OCI-LY7 (cell line): ENCODE measurements around the gene PDCD11.

Experiments used
- EZH2phosphoT487 ChIP-seq: fragments of 200-600 bp; sonication (generic); IDR thresholded peaks from 2 replicates; pipeline ENCODE4 v1.6.1; 2018; ENCODE audit warnings: low read depth, borderline replicate concordance, mild to moderate bottlenecking, mixed run types, antibody characterized with exemption, low read length, moderate library complexity, mixed read lengths
- TF ChIP-seq, protein P1 (sequence below): fragments of 200-600 bp; sonication (generic); conservative IDR thresholded peaks from 2 replicates; pipeline ENCODE4 v1.5.1; 2014; ENCODE audit warnings: mild to moderate bottlenecking, antibody characterized with exemption, low read length, moderate library complexity, mixed read lengths

DNA sequence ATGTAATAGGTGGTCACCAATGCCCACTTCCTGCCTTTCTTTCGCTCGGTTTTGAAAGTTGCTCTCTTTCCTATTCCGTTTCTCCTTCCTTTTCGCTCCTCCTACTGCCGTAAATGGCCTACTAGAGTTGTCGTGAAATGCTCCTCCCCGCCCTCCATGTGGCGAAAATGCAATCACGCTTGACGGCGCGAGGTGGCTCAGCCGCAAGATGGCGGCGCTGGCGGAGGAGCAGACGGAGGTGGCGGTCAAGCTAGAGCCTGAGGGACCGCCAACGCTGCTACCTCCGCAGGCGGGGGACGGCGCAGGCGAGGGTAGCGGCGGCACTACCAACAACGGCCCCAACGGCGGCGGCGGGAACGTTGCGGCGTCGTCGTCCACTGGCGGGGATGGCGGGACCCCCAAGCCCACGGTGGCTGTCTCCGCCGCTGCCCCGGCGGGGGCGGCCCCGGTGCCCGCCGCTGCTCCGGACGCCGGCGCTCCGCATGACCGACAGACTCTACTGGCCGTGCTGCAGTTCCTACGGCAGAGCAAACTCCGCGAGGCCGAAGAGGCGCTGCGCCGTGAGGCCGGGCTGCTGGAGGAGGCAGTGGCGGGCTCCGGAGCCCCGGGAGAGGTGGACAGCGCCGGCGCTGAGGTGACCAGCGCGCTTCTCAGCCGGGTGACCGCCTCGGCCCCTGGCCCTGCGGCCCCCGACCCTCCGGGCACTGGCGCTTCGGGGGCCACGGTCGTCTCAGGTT lies 28.5 kb upstream of the PDCD11 start, which contains the start of gene TAF5:
- TF ChIP-seq, protein P1, sequence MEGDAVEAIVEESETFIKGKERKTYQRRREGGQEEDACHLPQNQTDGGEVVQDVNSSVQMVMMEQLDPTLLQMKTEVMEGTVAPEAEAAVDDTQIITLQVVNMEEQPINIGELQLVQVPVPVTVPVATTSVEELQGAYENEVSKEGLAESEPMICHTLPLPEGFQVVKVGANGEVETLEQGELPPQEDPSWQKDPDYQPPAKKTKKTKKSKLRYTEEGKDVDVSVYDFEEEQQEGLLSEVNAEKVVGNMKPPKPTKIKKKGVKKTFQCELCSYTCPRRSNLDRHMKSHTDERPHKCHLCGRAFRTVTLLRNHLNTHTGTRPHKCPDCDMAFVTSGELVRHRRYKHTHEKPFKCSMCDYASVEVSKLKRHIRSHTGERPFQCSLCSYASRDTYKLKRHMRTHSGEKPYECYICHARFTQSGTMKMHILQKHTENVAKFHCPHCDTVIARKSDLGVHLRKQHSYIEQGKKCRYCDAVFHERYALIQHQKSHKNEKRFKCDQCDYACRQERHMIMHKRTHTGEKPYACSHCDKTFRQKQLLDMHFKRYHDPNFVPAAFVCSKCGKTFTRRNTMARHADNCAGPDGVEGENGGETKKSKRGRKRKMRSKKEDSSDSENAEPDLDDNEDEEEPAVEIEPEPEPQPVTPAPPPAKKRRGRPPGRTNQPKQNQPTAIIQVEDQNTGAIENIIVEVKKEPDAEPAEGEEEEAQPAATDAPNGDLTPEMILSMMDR = no peak
- no peak for TF ChIP-seq EZH2phosphoT487
